ENCODE measurements around the gene COPZ1. TPM values are rescaled to one million over a fixed set of nuclear protein-coding genes. Genes with fewer than 3 reads are reported as not detected.
A peak's percentile ranks its signal among the peaks of the same experiment; 100 is the strongest.

The COPZ1 gene
- total RNA-seq = 129 TPM
- long read RNA-seq, transcript COPZ1-201 (9 exons, 1,897 nt) = major isoform, 90 of 110 reads
- long read RNA-seq, partial matches to known transcripts = 6 of 110 reads
- long read RNA-seq, other reads (novel, unspliced or antisense) = 9 of 110 reads

GRCh38 chr12:54324617-54325441 is at the start of gene COPZ1:
TSS of gene COPZ1 (plus strand) at chr12:54325131. CDS start at chr12:54325164, 33 bp downstream.
- intact Hi-C loops (cut with DNase I) = no loop called here
- peaks cover 46% of the 10 kb centered on the region for H3K4me1 ChIP-seq
- no peaks in the 10 kb centered on the region for H3K9me3 ChIP-seq
- no peaks in the 10 kb centered on the region for H3K27me3 ChIP-seq (ENCODE audit: low read depth)
- peak; percentile 95 for DNase-seq
- peak; percentile 76 for TF ChIP-seq CTCF (IDR thresholded peaks at IDR 0.05)
- peak within 1 kb of the TSS; percentile 91 for H3K27ac ChIP-seq
- ATAC-seq = peak; percentile 98 to 99
- peaks cover 10% of the 10 kb centered on the region for H3K36me3 ChIP-seq
- peak within 1 kb of the TSS; percentile 85 for H3K4me3 ChIP-seq

GRCh38 chr12:54276368-54276767 is 48.6 kb upstream of the COPZ1 start:
- no peak for DNase-seq
- Histone ChIP-seq H3K27me3 (ENCODE audit: low read depth) (no peaks in the 10 kb centered on the region), H3K36me3 (peaks cover 15% of the 10 kb centered on the region), H3K4me3 (no peak overlapping the region), H3K27ac (no peak overlapping the region), H3K9me3 (no peaks in the 10 kb centered on the region), H3K4me1 (peaks cover 23% of the 10 kb centered on the region)
- TF ChIP-seq CTCF (IDR thresholded peaks at IDR 0.05) = no peak
- intact Hi-C loops (cut with DNase I) = no loop called here
- no peak for ATAC-seq

- Histone ChIP-seq H3K9me3 (no peaks in the 10 kb centered on the region), H3K4me1 (peaks cover 37% of the 10 kb centered on the region), H3K27me3 (ENCODE audit: low read depth) (no peaks in the 10 kb centered on the region), H3K36me3 (peaks cover 29% of the 10 kb centered on the region), H3K27ac (peak overlapping the region; percentile 92), H3K4me3 (peak overlapping the region; percentile 95)
- TF ChIP-seq CTCF (IDR thresholded peaks at IDR 0.05) = no peak
- intact Hi-C loops (cut with DNase I) = no loop called here
- DNase-seq (no peak), ATAC-seq (no peak)
Measured at GRCh38 chr12:54277823-54278276, 47.1 kb upstream of the COPZ1 start.

GRCh38 chr12:54279227-54279631 is 45.7 kb upstream of the COPZ1 start:
- no peaks in the 10 kb centered on the region for H3K9me3 ChIP-seq
- no peaks in the 10 kb centered on the region for H3K27me3 ChIP-seq (ENCODE audit: low read depth)
- ATAC-seq (no peak), DNase-seq (no peak)
- H3K4me1 ChIP-seq = peaks cover 51% of the 10 kb centered on the region
- H3K27ac ChIP-seq = peak overlapping the region; percentile 92
- H3K36me3 ChIP-seq = peaks cover 30% of the 10 kb centered on the region
- intact Hi-C loops (cut with DNase I) = no loop called here
- TF ChIP-seq CTCF (IDR thresholded peaks at IDR 0.05) = no peak
- H3K4me3 ChIP-seq = peak overlapping the region; percentile 95

GRCh38 chr12:54279632-54280467 is 45.1 kb upstream of the COPZ1 start, which contains the start of gene CBX5:
TSS of gene CBX5 (minus strand) at chr12:54280122. CDS start at chr12:54257650, 22,472 bp downstream.
- peak within 1 kb of the TSS; percentile 95 for H3K4me3 ChIP-seq
- intact Hi-C loops (cut with DNase I) = no loop called here
- H3K4me1 ChIP-seq = peaks cover 57% of the 10 kb centered on the region
- no peaks in the 10 kb centered on the region for H3K27me3 ChIP-seq (ENCODE audit: low read depth)
- TF ChIP-seq CTCF (IDR thresholded peaks at IDR 0.05) = no peak
- H3K27ac ChIP-seq = peak within 1 kb of the TSS; percentile 92
- ATAC-seq = peak; percentile 92 to 95
- H3K9me3 ChIP-seq = no peaks in the 10 kb centered on the region
- peaks cover 37% of the 10 kb centered on the region for H3K36me3 ChIP-seq
- DNase-seq = peak; percentile 98
